HEK293 (cell line): Measurements from ENCODE around the gene NUP50.

Source experiments
- CTCF ChIA-PET: fragments of 350-600 bp; formaldehyde crosslinking; extraction: SDS; loops from one replicate; lab custom pipeline; 2021; ENCODE audit warnings: antibody characterized with exemption; lab: Yijun Ruan, JAX
- POLR2A ChIA-PET: fragments of 300-600 bp; formaldehyde crosslinking; extraction: SDS; loops from one replicate; lab custom pipeline; 2020; ENCODE audit warnings: antibody characterized with exemption, inconsistent platforms; lab: Yijun Ruan, JAX
- H3K27ac ChIP-seq: fragments of 200-500 bp; sonication (Bioruptor generic); 2 replicates; pipeline ENCODE4 v1.5.1; 2014; ENCODE audit warnings: low read depth, low read length, control low read depth, inconsistent platforms; ENCODE audit errors: extremely low read depth
- H3K36me3 ChIP-seq, 2 experiments: fragments of 200-500 bp in 1 of 2; sonication (Bioruptor generic) in 1 of 2; 1 replicate in 1 of 2; 2 replicates in 1 of 2; pipeline ENCODE4 v1.5.1; 2014 to 2017; ENCODE audit warnings: inconsistent platforms in 2 of 2, low read length in 2 of 2; ENCODE audit not compliant: control insufficient read depth in 2 of 2, insufficient read depth in 1 of 2
- H3K4me1 ChIP-seq: fragments of 200-500 bp; sonication (Bioruptor generic); 2 replicates; pipeline ENCODE4 v1.5.1; 2014; ENCODE audit warnings: mild to moderate bottlenecking, low read length, inconsistent platforms; ENCODE audit not compliant: control insufficient read depth, insufficient read depth
- H3K4me3 ChIP-seq: 2 replicates; pipeline ENCODE4 v1.5.1; 2011; ENCODE audit warnings: low read depth, mild to moderate bottlenecking, control low read depth, low read length, moderate library complexity
- H3K9me3 ChIP-seq: fragments of 200-500 bp; sonication (Bioruptor generic); 2 replicates; pipeline ENCODE4 v1.5.1; 2014; ENCODE audit warnings: low read depth, low read length, inconsistent platforms; ENCODE audit not compliant: control insufficient read depth, insufficient read depth
- KLF16 ChIP-seq: fragments of 450-650 bp; formaldehyde crosslinking; IDR thresholded peaks from 2 replicates; pipeline ENCODE4 v1.5.1; 2017; ENCODE audit warnings: missing biosample characterization, missing genetic modification characterization
- PBX3 ChIP-seq: sonication (generic); formaldehyde crosslinking; IDR thresholded peaks from 2 replicates; pipeline ENCODE4 v1.8.1; 2022; ENCODE audit warnings: mild to moderate bottlenecking, moderate library complexity, missing genetic modification reagents
- TRIM28 ChIP-seq: IDR thresholded peaks from 2 replicates; pipeline ENCODE4 v1.6.1; 2011; ENCODE audit warnings: low read length, control low read depth, borderline replicate concordance
- TSHZ1 ChIP-seq: fragments of 450-650 bp; formaldehyde crosslinking; IDR thresholded peaks from 2 replicates; pipeline ENCODE4 v1.5.1; 2016; ENCODE audit warnings: missing biosample characterization, missing genetic modification characterization, borderline replicate concordance
- YY1 ChIP-seq: fragments of 450-650 bp; formaldehyde crosslinking; IDR thresholded peaks from 2 replicates; pipeline ENCODE4 v1.5.1; 2018; ENCODE audit warnings: missing biosample characterization, missing genetic modification characterization
- ZBTB1 ChIP-seq: fragments of 450-650 bp; formaldehyde crosslinking; IDR thresholded peaks from 2 replicates; pipeline ENCODE4 v1.5.1; 2016; ENCODE audit warnings: missing biosample characterization, missing genetic modification characterization
- ZBTB8A ChIP-seq: fragments of 450-650 bp; formaldehyde crosslinking; IDR thresholded peaks from 2 replicates; pipeline ENCODE4 v1.5.1; 2016; ENCODE audit warnings: missing biosample characterization, missing genetic modification characterization
- ZFP3 ChIP-seq: fragments of 450-650 bp; formaldehyde crosslinking; IDR thresholded peaks from 2 replicates; pipeline ENCODE4 v1.5.1; 2016; ENCODE audit warnings: low read depth, missing biosample characterization, missing genetic modification characterization
- ZNF18 ChIP-seq: fragments of 450-650 bp; formaldehyde crosslinking; IDR thresholded peaks from 2 replicates; pipeline ENCODE4 v1.5.1; 2016; ENCODE audit warnings: missing biosample characterization, missing genetic modification characterization
- ZNF362 ChIP-seq: fragments of 450-650 bp; formaldehyde crosslinking; IDR thresholded peaks from 2 replicates; pipeline ENCODE4 v1.5.1; 2016; ENCODE audit warnings: missing biosample characterization, missing genetic modification characterization
- ZNF398 ChIP-seq: fragments of 450-650 bp; formaldehyde crosslinking; IDR thresholded peaks from 2 replicates; pipeline ENCODE4 v1.5.1; 2017; ENCODE audit warnings: missing biosample characterization, missing genetic modification characterization
- ZNF416 ChIP-seq: fragments of 450-650 bp; formaldehyde crosslinking; IDR thresholded peaks from 2 replicates; pipeline ENCODE4 v1.5.1; 2016; ENCODE audit warnings: missing biosample characterization, missing genetic modification characterization
- ZNF558 ChIP-seq: fragments of 450-650 bp; formaldehyde crosslinking; IDR thresholded peaks from 2 replicates; pipeline ENCODE4 v1.5.1; 2016; ENCODE audit warnings: missing biosample characterization, missing genetic modification characterization
- ZNF600 ChIP-seq: fragments of 450-650 bp; formaldehyde crosslinking; IDR thresholded peaks from 2 replicates; pipeline ENCODE4 v1.5.1; 2016; ENCODE audit warnings: missing biosample characterization, missing genetic modification characterization
- ZNF629 ChIP-seq: fragments of 450-650 bp; formaldehyde crosslinking; IDR thresholded peaks from 2 replicates; pipeline ENCODE4 v1.5.1; 2017; ENCODE audit warnings: missing biosample characterization, missing genetic modification characterization
- ZNF747 ChIP-seq: fragments of 450-650 bp; formaldehyde crosslinking; IDR thresholded peaks from 2 replicates; pipeline ENCODE4 v1.5.1; 2016; ENCODE audit warnings: missing biosample characterization, missing genetic modification characterization

The NUP50 gene

GRCh38 chr22:45211435-45211834, 47.7 kb downstream of the NUP50 start:
- POLR2A ChIA-PET = no interaction called here
- no peaks in the 10 kb centered on the region for H3K9me3 ChIP-seq
- CTCF ChIA-PET = interaction anchor here (0.7 to 0.9 kb wide), 2 partner anchors 9 to 10 kb away, joined by 3 read pairs; no protein-coding TSS in a partner anchor
- TF ChIP-seq ZNF600 (tag by site-specific recombination) (no peak), TSHZ1 (no peak), ZNF416 (tag by site-specific recombination) (no peak), ZBTB1 (no peak), ZNF398 (no peak), ZNF629 (tag by site-specific recombination) (no peak), PBX3 (no peak), ZNF18 (tag by site-specific recombination) (no peak), TRIM28 (no peak)
- peaks cover 0 to 37% of the 10 kb centered on the region in 2 experiments; a peak in 2 of 3 replicates for H3K36me3 ChIP-seq
- H3K4me3 ChIP-seq = no peak overlapping the region
- no peak overlapping the region for H3K27ac ChIP-seq
- no peaks in the 10 kb centered on the region for H3K4me1 ChIP-seq

GRCh38 chr22:45211848-45212247, 48.1 kb downstream of the NUP50 start:
- Histone ChIP-seq H3K4me1 (no peaks in the 10 kb centered on the region), H3K9me3 (no peaks in the 10 kb centered on the region), H3K36me3 (peaks cover 0 to 35% of the 10 kb centered on the region in 2 experiments; a peak in 2 of 3 replicates), H3K27ac (no peak overlapping the region), H3K4me3 (no peak overlapping the region)
- CTCF ChIA-PET = no interaction called here
- POLR2A ChIA-PET = no interaction called here
- TF ChIP-seq ZFP3 (tag by site-specific recombination) (no peak), YY1 (tag by site-specific recombination) (no peak), KLF16 (no peak), ZNF747 (tag by site-specific recombination) (no peak), ZNF362 (no peak), ZNF558 (tag by site-specific recombination) (no peak), ZBTB8A (no peak)
